ENCODE results near the gene PIK3C2G.

DNA sequence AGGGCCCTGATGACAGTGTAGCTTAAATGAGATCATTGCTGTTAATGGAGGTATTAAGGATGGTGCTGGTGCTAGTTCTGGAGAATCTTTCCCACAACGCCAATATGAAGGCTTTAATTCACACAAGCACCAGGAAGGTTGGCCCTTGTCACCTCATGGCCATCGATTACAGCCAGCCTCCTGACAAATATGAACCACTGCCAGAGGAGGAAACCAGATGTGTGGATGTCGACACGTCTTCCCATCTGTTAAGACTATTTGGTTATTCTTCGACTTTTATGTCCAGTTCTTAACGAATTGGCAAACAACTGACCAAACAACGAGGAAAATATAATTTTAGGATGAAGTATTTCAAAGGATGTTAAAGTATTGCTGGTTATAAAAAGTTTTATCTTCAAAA is 79.5 kb downstream of the PIK3C2G start:
- TF ChIP-seq, protein P1, sequence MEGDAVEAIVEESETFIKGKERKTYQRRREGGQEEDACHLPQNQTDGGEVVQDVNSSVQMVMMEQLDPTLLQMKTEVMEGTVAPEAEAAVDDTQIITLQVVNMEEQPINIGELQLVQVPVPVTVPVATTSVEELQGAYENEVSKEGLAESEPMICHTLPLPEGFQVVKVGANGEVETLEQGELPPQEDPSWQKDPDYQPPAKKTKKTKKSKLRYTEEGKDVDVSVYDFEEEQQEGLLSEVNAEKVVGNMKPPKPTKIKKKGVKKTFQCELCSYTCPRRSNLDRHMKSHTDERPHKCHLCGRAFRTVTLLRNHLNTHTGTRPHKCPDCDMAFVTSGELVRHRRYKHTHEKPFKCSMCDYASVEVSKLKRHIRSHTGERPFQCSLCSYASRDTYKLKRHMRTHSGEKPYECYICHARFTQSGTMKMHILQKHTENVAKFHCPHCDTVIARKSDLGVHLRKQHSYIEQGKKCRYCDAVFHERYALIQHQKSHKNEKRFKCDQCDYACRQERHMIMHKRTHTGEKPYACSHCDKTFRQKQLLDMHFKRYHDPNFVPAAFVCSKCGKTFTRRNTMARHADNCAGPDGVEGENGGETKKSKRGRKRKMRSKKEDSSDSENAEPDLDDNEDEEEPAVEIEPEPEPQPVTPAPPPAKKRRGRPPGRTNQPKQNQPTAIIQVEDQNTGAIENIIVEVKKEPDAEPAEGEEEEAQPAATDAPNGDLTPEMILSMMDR (IDR thresholded peaks at IDR 0.05) = no peak
- TF ChIP-seq POLR2A (IDR thresholded peaks at IDR 0.05) = no peak

Data from lower leg skin (tissue), 3 donors.